A673 (cell line): ENCODE measurements around the gene NOD1. TPM values are rescaled to one million over a fixed set of nuclear protein-coding genes. Genes with fewer than 3 reads are reported as not detected.

Experiments used
- BruUV-seq: library from RNA; stranded (reverse); fragments of 400-500 nt; replicated peaks from 2 replicates; lab custom pipeline; 2021; lab: Mats Ljungman, UMichigan
- CTCF ChIA-PET: fragments of 300-600 bp; sonication (Branson Sonifier 250); formaldehyde crosslinking; loops from one replicate; lab custom pipeline; 2022; ENCODE audit warnings: antibody characterized with exemption; lab: Charles Lee
- POLR2A ChIA-PET: fragments of 300-600 bp; sonication (Branson Sonifier 250); formaldehyde crosslinking; loops from one replicate; lab custom pipeline; 2022; ENCODE audit warnings: antibody characterized with exemption; ENCODE audit not compliant: low non-redundant PET; lab: Charles Lee
- DNase-seq: peaks from one replicate; pipeline ENCODE4 v3.0.0-alpha.2; 2015; ENCODE audit warnings: low spot score
- H3K27ac ChIP-seq: fragments of 200-600 bp; sonication (generic); 2 replicates; pipeline ENCODE4 v1.5.1; 2016; ENCODE audit warnings: mixed run types, low read depth, mild to moderate bottlenecking, mixed read lengths, antibody characterized with exemption, low read length; ENCODE audit not compliant: poor library complexity, severe bottlenecking
- H3K27me3 ChIP-seq: fragments of 200-600 bp; sonication (generic); replicated peaks from 2 replicates; pipeline ENCODE4 v1.6.1; 2017; ENCODE audit warnings: mixed run types, low read depth, mild to moderate bottlenecking, mixed read lengths, antibody characterized with exemption, low read length; ENCODE audit not compliant: insufficient read depth, poor library complexity
- H3K36me3 ChIP-seq: fragments of 200-600 bp; sonication (generic); 2 replicates; pipeline ENCODE4 v1.6.1; 2016; ENCODE audit warnings: mixed run types, mild to moderate bottlenecking, mixed read lengths, antibody characterized with exemption, low read length; ENCODE audit not compliant: insufficient read depth, poor library complexity, severe bottlenecking
- H3K4me1 ChIP-seq: fragments of 200-600 bp; sonication (generic); 2 replicates; pipeline ENCODE4 v1.6.1; 2017; ENCODE audit warnings: mixed run types, mild to moderate bottlenecking, mixed read lengths, antibody characterized with exemption, low read length; ENCODE audit not compliant: insufficient read depth, poor library complexity, severe bottlenecking
- H3K4me3 ChIP-seq: fragments of 200-600 bp; sonication (generic); 2 replicates; pipeline ENCODE4 v1.5.1; 2016; ENCODE audit warnings: low read depth, mixed run types, mild to moderate bottlenecking, mixed read lengths, low read length; ENCODE audit not compliant: poor library complexity, severe bottlenecking
- H3K9me3 ChIP-seq: fragments of 200-600 bp; sonication (generic); 2 replicates; pipeline ENCODE4 v1.6.1; 2016; ENCODE audit warnings: mixed run types, low read depth, mild to moderate bottlenecking, mixed read lengths, antibody characterized with exemption, low read length; ENCODE audit not compliant: poor library complexity, severe bottlenecking
- CTCF ChIP-seq: fragments of 300-800, 200-600 bp; sonication (generic); conservative IDR thresholded peaks from 2 replicates; pipeline ENCODE4 v1.5.1; 2017; ENCODE audit warnings: low read depth, mild to moderate bottlenecking, antibody characterized with exemption, low read length, moderate library complexity, mixed read lengths
- EZH2 ChIP-seq: fragments of 200-600 bp; sonication (generic); IDR thresholded peaks from 2 replicates; pipeline ENCODE4 v1.6.1; 2017; ENCODE audit warnings: borderline replicate concordance, low read depth, mild to moderate bottlenecking, mixed read lengths, antibody characterized with exemption, low read length; ENCODE audit not compliant: poor library complexity, severe bottlenecking
- intact Hi-C: fragments of 100-400 bp; cut with micrococcal nuclease; formaldehyde crosslinking; loops from one replicate; pipeline ENCODE4 v1.10.0; 2022; ENCODE audit not compliant: unreplicated experiment
- total RNA-seq: library from RNA; stranded (reverse); gene quantifications from 2 replicates; pipeline ENCODE4 v1.2.3, GENCODE V29; 2021

Gene NOD1
- total RNA-seq, 1 experiment from 2014 or later: 2.3 TPM

GRCh38 chr7:30430777-30431176 lies 47.8 kb downstream of the NOD1 start:
- H3K9me3 ChIP-seq: no peaks in the 10 kb centered on the region
- no peak overlapping the region for H3K4me3 ChIP-seq
- no peaks in the 10 kb centered on the region for H3K27me3 ChIP-seq
- no TSS peak for BruUV-seq
- intact Hi-C loops: no loop called here
- no peaks in the 10 kb centered on the region for H3K4me1 ChIP-seq
- no peaks in the 10 kb centered on the region for H3K36me3 ChIP-seq
- ChIA-PET CTCF (no interaction called here), POLR2A (no interaction called here)
- no peak overlapping the region for H3K27ac ChIP-seq
- no peak for DNase-seq
- TF ChIP-seq CTCF (no peak), EZH2 (no peak)

GRCh38 chr7:30430276-30430675 lies 48.3 kb downstream of the NOD1 start:
- peak; percentile 25 for DNase-seq
- no TSS peak for BruUV-seq
- H3K36me3 ChIP-seq: no peaks in the 10 kb centered on the region
- H3K4me1 ChIP-seq: no peaks in the 10 kb centered on the region
- no peak overlapping the region for H3K4me3 ChIP-seq
- TF ChIP-seq EZH2 (no peak), CTCF (no peak)
- ChIA-PET CTCF (no interaction called here), POLR2A (no interaction called here)
- no peak overlapping the region for H3K27ac ChIP-seq
- intact Hi-C loops: no loop called here
- H3K27me3 ChIP-seq: no peaks in the 10 kb centered on the region
- H3K9me3 ChIP-seq: no peaks in the 10 kb centered on the region

- ChIA-PET CTCF (no interaction called here), POLR2A (interaction anchor here (0.7 kb wide), 1 partner anchor 388 kb away, joined by 5 read pairs; no protein-coding TSS in a partner anchor)
- Histone ChIP-seq H3K4me1 (no peaks in the 10 kb centered on the region), H3K36me3 (no peaks in the 10 kb centered on the region), H3K4me3 (no peak overlapping the region), H3K27ac (no peak overlapping the region), H3K9me3 (no peaks in the 10 kb centered on the region), H3K27me3 (no peaks in the 10 kb centered on the region)
- TF ChIP-seq CTCF (no peak), EZH2 (no peak)
- intact Hi-C loops: no loop called here
- no TSS peak for BruUV-seq
- no peak for DNase-seq
Observed at GRCh38 chr7:30429156-30429530, 49.4 kb downstream of the NOD1 start.
